ENCODE results near the gene E2F2.

GRCh38 chr1:23567629-23567995 is 36.6 kb upstream of the E2F2 start:
- no peak for TF ChIP-seq CTCF (IDR thresholded peaks at IDR 0.05; ENCODE audit: insufficient read depth, low read length, poor library complexity, severe bottlenecking)
- TF ChIP-seq EZH2phosphoT487 (conservative IDR thresholded peaks at IDR 0.05; ENCODE audit: low read length): no peak

Measured in SU-DHL-6 (cell line).